NCI-H2029 treated with DMSO at 0.1 percent for 48 hours (cell line): ENCODE data around the gene MED8.
"Not testable (repeated sequence)": the region's sequence is repeated elsewhere in the genome, so short reads cannot be mapped to it uniquely, and the experiment has no call there.

Source experiments
- DNase-seq: peaks from one replicate; lab custom pipeline; 2025; lab: John Stamatoyannopoulos, UW

Gene MED8

GRCh38 chr1:43421976-43422750 lies 32.6 kb upstream of the MED8 start:
- DNase-seq, result no peak

GRCh38 chr1:43421396-43421795 lies 31.8 kb upstream of the MED8 start:
- no peak for DNase-seq

- no peak for DNase-seq
Measured at GRCh38 chr1:43420874-43421273, 31.3 kb upstream of the MED8 start.

- no peak for DNase-seq
Measured at GRCh38 chr1:43419627-43420425, 30.2 kb upstream of the MED8 start.

DNA sequence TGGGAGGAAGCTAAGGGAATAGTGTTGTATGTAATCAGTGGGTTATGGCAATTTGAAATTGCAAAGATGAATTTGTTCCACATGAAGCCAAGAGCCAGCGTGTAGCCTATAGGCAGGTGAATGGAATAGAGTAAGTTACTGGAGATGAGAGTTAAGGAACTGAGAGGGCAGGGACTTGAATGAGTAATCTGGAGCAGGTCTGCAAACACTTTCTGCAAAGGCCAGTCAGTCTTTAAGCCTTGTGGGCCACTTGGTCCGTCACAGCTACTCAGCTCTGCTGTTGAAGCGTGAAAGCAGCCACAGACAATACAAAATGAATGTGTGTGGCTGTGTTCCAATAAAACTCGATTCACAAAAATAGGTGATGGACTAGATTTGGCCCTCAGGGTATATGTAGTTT lies 29.3 kb upstream of the MED8 start:
- no peak for DNase-seq

GRCh38 chr1:43415901-43416300 lies 26.3 kb upstream of the MED8 start:
- no peak for DNase-seq

DNA sequence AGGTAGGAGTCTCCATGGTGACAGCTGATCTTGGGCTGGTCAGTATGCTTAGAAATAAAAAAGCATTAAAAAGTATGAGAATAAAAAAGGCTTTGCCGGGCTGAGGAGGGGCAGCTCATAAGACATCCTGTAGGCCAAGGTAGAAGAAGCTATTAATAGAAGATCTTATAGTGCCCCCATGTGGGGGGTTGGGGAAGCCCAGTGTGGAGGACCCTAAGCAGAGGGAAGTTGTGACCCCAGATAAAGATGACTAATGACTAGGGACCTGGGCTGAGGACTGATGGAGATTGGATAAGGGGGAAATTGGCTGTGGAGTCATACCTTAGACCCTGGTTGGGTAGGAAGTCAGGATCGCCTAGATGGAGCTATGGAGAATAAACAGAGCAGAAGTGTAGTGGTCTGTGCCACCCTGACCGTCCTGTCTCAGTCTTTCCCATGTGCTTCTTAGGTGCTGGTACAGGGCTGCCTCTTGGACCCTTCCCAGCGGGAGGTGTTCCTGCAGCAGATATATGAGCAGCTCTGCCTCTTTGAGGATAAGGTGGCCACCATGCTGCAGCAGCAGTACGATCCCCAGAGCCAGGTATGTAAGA lies 25.1 kb upstream of the MED8 start:
- peak; percentile 82 for DNase-seq

DNA sequence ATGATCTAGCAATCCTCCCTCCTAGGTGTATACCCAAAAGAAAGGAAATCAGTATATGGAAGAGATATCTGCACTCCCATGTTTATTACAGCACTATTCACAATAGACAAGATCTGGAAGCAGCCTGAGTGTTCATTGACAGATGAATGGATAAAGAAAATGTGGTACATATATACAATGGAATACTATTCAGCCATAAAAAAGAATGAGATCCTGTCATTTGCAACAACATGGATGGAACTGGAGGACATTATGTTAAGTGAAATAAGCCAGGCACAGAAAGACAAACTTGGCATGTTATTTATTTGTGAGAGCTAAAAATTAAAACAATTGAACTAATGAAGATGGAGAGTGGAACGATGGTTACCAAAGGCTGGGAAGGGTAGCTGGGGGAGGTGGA lies 23.8 kb upstream of the MED8 start:
- DNase-seq, result not testable (repeated sequence)

DNA sequence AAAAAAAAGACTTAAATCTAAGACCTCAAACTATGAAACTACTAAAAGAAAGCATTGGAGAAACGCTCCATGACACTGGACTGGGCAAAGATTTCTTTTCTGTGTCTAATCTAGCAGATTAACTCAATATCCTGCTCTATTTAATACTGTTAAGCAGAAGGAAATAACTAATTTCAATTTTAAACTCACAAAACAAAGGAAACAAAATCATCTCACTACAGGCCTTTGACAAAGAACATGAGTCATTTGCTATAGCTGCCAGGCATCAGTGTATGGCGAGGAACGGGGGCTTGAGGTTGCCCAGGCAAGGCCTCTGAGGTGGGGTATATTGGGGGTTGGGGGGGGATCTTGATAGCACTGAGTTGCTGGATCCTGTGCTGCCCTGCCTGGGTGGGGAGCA lies 21.0 kb upstream of the MED8 start:
- no peak for DNase-seq

GRCh38 chr1:43405876-43406234 lies 16.3 kb upstream of the MED8 start:
- no peak for DNase-seq

DNA sequence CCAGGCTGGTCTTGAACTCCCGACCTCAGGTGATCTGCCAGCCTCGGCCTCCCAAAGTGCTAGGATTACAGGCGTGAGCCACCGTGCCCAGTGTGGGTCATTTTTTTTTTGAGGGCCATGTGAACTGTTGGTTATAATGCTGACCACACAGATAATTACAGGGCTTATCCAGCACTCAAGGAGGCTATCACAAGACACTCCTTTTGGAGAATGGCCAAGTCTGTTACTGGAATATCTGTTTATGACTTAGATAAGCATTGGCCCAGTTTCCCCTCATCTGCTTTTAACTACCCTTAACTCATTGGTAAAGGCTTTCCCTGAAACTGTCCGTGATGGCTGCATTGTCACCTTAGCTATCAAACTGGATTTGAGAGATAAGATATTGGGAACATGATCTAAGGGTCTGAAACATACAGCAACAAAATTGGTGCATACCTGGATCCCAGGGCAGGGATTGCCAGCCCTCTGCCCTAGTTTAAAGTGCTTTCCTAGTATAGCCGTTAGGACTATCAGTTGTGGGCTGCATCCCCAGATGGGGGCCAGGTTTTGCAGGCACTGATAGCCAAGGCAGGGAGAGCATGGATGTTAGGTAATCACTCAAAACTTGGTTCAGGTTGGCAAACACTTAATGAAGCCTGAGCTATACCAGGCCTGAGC lies 15.7 kb upstream of the MED8 start:
- peak; percentile 41 for DNase-seq

DNA sequence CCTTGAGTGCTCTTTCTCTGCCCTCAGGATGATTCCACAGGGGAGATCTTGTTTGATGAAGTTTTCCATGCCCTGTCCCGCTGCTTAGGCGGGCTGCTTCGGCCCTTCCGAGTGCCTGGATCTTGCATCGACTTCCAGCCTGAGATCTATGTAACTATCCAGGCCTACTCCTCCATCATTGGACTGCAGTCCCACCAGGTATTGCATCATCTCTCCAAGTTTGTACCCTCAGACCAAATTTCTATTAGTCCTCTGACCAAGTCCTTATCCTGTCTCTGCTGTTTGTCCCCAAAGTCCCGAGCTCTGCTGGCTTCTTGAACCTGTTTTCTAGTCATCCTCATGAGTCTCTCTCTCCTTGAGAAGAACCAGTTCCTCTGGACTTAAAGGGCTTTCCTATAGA lies 14.8 kb upstream of the MED8 start:
- DNase-seq, result no peak

GRCh38 chr1:43402089-43402865 lies 12.7 kb upstream of the MED8 start:
- peak; percentile 38 for DNase-seq

- not testable (repeated sequence) for DNase-seq
Measured at GRCh38 chr1:43400441-43400840, 10.8 kb upstream of the MED8 start.

DNA sequence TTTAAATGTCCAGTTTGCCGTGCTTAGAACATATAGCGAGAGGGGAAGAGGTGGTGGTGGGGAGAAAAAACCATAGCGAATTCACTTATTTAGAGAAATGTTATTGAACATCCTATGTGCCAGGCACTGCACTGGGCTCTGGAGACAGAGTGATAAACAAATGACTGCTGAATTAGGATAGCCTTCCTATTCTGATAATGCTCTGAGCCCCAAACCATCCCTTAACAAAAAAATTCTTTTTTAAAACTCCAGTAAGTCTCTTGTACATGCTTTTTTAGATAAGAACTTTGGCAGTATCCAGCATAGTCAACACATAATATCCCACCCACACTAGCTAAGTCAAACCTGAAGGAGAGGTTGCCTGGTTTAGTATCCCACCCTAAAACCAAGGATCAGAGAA lies 8.6 kb upstream of the MED8 start:
- no peak for DNase-seq

- DNase-seq, result peak; percentile 38
Measured at GRCh38 chr1:43396059-43396458, 6.5 kb upstream of the MED8 start.

- DNase-seq, result no peak
Measured at GRCh38 chr1:43395523-43395922, 5.9 kb upstream of the MED8 start.

DNA sequence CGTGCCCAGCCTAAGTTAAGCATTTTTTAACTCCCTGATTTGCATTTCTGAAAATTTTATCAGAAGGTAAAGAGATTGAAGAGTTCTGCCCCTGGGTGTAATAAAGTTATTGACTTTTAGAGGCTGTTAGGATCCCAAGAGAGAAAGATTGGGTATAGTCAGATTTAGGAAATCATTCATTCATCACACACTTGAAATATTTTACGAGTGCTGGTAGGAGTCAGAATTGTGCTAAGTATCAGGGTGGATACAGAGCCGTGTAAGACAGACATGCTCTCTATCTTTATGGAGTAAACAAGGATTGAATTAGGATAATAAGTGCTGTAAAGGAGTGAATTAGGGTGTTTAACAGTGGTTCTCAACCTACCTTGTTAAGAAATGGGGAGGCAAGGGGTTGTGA lies 3.1 kb upstream of the MED8 start:
- no peak for DNase-seq

- DNase-seq, result no peak
Measured at GRCh38 chr1:43388613-43389012, 987 bp downstream of the MED8 start.

DNA sequence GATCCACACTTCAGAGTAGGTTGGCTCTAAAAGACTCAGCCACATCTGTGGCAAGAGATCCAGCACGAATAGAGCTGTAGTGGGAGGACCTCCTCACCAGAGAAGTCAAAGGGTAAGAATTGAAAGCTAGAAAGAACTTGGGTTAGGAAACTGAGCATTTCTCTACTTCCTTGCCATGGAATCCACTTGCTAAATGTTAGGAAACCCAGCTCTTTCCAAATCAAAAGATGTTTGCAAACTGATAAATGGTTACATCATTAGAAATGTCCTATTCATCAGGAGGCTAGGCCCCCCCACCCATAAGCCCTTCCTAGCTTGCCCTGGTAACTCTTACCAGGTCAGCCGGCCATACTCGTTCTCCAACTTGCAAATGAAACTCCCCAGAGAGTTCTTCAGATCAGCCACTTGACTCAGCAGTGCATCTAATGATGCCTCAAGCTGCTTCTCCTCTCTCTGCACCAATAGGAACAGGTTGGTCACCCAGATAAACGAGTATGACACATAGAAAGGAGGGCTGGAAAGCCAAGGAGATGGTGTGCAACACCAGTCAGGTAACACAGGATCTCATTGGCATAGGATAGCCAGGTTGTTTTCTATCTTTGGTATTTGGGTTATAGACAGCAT lies 1.5 kb downstream of the MED8 start:
- DNase-seq, result no peak

DNA sequence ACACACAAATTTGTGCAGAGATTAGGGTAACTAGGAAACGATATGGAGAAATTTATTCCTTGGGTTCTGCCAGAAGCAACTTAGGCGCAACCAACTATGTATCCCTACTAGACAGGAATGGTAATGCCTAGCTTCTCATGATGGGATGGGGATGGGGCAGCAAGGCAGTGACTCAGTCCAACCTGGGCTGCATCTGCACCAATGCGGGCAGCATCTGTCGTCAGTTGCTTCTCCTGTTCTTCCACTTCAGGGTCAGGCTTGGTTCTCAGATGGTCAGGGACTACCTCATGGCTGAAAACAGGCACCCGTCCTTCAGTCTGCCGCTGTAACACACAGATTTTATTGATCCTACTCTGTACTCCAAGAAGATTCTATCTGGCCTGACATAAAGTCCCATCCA lies 2.9 kb downstream of the MED8 start:
- DNase-seq, result no peak
